A673 (cell line): ENCODE results near the gene PDZD4.

Experiments used
- EZH2 ChIP-seq: fragments of 200-600 bp; sonication (generic); IDR thresholded peaks from 2 replicates; pipeline ENCODE4 v1.6.1; 2017; ENCODE audit warnings: borderline replicate concordance, low read depth, mild to moderate bottlenecking, mixed read lengths, antibody characterized with exemption, low read length; ENCODE audit not compliant: poor library complexity, severe bottlenecking
- TF ChIP-seq, protein P1 (sequence below): fragments of 300-800, 200-600 bp; sonication (generic); conservative IDR thresholded peaks from 2 replicates; pipeline ENCODE4 v1.5.1; 2017; ENCODE audit warnings: low read depth, mild to moderate bottlenecking, antibody characterized with exemption, low read length, moderate library complexity, mixed read lengths

DNA sequence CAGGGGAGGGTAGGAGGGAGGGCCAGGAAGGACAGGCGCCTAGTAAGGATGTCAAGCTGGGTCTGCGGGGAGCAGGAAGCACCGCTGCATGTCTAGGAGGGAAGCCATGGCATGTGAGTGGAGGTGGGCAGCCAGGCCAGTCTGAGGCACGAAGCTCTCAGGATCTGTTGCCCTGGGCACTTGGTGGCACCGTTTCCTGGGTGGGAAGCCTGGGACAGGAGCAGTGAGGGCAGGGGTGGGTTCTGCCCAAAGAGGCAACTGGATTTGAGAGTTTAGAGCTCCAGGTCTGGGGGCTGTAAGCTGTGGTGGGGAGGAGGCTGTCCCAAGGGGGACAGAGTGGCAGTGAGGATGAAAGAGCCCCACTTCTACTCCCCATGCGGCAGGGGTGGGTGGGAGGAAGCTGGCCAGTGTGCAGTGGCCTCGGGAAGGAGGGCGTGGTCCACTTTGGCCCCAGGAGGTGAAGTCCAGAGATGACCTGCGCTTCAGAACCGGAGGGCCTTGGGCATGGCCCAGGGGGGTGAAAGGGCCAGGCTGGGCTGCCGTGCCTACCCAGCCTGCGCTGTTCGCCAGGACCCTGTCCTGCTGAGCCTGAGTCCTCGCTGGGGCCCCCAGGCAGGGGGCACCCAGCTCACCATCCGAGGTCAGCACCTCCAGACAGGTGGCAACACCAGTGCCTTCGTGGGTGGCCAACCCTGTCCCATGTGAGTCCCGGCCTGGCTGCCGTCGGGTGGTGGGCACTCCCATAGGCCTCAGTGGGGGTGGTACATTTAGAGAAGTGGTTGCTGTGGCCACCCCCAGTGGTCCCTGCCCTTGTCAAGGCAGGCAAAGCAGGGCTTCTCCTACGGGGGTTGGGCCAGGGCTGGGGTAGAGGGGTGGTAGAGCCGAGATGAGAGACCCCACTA lies 57.8 kb downstream of the PDZD4 start:
- TF ChIP-seq, protein P1, sequence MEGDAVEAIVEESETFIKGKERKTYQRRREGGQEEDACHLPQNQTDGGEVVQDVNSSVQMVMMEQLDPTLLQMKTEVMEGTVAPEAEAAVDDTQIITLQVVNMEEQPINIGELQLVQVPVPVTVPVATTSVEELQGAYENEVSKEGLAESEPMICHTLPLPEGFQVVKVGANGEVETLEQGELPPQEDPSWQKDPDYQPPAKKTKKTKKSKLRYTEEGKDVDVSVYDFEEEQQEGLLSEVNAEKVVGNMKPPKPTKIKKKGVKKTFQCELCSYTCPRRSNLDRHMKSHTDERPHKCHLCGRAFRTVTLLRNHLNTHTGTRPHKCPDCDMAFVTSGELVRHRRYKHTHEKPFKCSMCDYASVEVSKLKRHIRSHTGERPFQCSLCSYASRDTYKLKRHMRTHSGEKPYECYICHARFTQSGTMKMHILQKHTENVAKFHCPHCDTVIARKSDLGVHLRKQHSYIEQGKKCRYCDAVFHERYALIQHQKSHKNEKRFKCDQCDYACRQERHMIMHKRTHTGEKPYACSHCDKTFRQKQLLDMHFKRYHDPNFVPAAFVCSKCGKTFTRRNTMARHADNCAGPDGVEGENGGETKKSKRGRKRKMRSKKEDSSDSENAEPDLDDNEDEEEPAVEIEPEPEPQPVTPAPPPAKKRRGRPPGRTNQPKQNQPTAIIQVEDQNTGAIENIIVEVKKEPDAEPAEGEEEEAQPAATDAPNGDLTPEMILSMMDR, result no peak
- TF ChIP-seq EZH2, result no peak
